Measurements from ENCODE around the gene SSBP3. TPM values are rescaled to one million over a fixed set of nuclear protein-coding genes. Genes with fewer than 3 reads are reported as not detected.
A peak's percentile ranks its signal among the peaks of the same experiment; 100 is the strongest.

Gene SSBP3
- total and polyA plus RNA-seq, 2 of the 13 experiments (the other 11 are each of a cell fraction or from before 2014, with no cell fraction given) = 8.5 to 17.6 TPM

- TF ChIP-seq MEIS1 (CRISPR knock-in tag; IDR thresholded peaks at IDR 0.05; ENCODE audit: borderline replicate concordance) (no peak), ZNF382 (CRISPR knock-in tag; IDR thresholded peaks at IDR 0.05; ENCODE audit: borderline replicate concordance) (no peak), ZBTB7A (CRISPR knock-in tag; IDR thresholded peaks at IDR 0.05) (0 out of 2 replicates have a peak, but pooled peaks have one; percentile 3), TBX2 (CRISPR knock-in tag; IDR thresholded peaks at IDR 0.05; ENCODE audit: borderline replicate concordance) (peak; percentile 40; the same call in 1 of the 2 replicates), SMC3 (IDR thresholded peaks at IDR 0.05; ENCODE audit: low read length) (peak; percentile 23; the same call in 1 of the 2 replicates), RORA (CRISPR knock-in tag; IDR thresholded peaks at IDR 0.05) (0 out of 2 replicates have a peak, but pooled peaks have one; percentile 36), DRAP1 (CRISPR knock-in tag; IDR thresholded peaks at IDR 0.05) (peak; percentile 53), NR2F6 (IDR thresholded peaks at IDR 0.05) (peak; percentile 39; the same call in 1 of the 2 replicates), NR2F6 (CRISPR knock-in tag; IDR thresholded peaks at IDR 0.05) (no peak), BHLHE40 (IDR thresholded peaks at IDR 0.05; ENCODE audit: low read length) (0 out of 2 replicates have a peak, but pooled peaks have one; percentile 1), ZBTB39 (CRISPR knock-in tag; IDR thresholded peaks at IDR 0.05) (no peak), ZNF609 (CRISPR knock-in tag; IDR thresholded peaks at IDR 0.05; ENCODE audit: borderline replicate concordance) (no peak), ZNF558 (CRISPR knock-in tag; IDR thresholded peaks at IDR 0.05; ENCODE audit: borderline replicate concordance) (peak; percentile 54; the same call in 1 of the 2 replicates), SOX6 (IDR thresholded peaks at IDR 0.05) (no peak), SOX6 (CRISPR knock-in tag; IDR thresholded peaks at IDR 0.05) (peak; percentile 65), NFKBIZ (CRISPR knock-in tag; IDR thresholded peaks at IDR 0.05) (no peak), CEBPG (CRISPR knock-in tag; IDR thresholded peaks at IDR 0.05) (no peak), THAP11 (CRISPR knock-in tag; IDR thresholded peaks at IDR 0.05) (peak; percentile 57; the same call in 1 of the 2 replicates), ZNF30 (CRISPR knock-in tag; IDR thresholded peaks at IDR 0.05) (no peak), ARID5B (CRISPR knock-in tag; IDR thresholded peaks at IDR 0.05) (peak; percentile 55)
These were observed 1.4 kb upstream of the SSBP3 start (continued) for GRCh38 chr1:54407404-54408146.
